Measurements from ENCODE around the gene DBN1. TPM values are rescaled to one million over a fixed set of nuclear protein-coding genes. Genes with fewer than 3 reads are reported as not detected.
A peak's percentile ranks its signal among the peaks of the same experiment; 100 is the strongest.

DBN1 gene
- total RNA-seq, 1 donor from 2014 or later = 13.1 TPM

- H3K27ac Mint-ChIP-seq = no peak overlapping the region
- intact Hi-C loops (cut with micrococcal nuclease) = loop anchor here (5.0 kb wide), 2 partner anchors 132 to 328 kb away; partner anchors contain the start of genes NSD1 and TMED9
- no peaks in the 10 kb centered on the region for H3K27me3 Mint-ChIP-seq (ENCODE audit: insufficient read depth)
- peaks cover 31% of the 10 kb centered on the region for H3K4me1 Mint-ChIP-seq (ENCODE audit: low read depth)
- peaks cover 2% of the 10 kb centered on the region for H3K36me3 Mint-ChIP-seq (ENCODE audit: low read depth)
- DNase-seq (ENCODE audit: low spot score) = no peak
- H3K9me3 Mint-ChIP-seq = no peaks in the 10 kb centered on the region
- H3K4me3 Mint-ChIP-seq = no peak overlapping the region
These were observed 13.4 kb downstream of the DBN1 start for GRCh38 chr5:177459819-177460628.

- no peak for DNase-seq (ENCODE audit: low spot score)
These were observed 14.1 kb downstream of the DBN1 start for GRCh38 chr5:177459357-177459756.

GRCh38 chr5:177458912-177459350 is 14.5 kb downstream of the DBN1 start:
- peaks cover 31% of the 10 kb centered on the region for H3K4me1 Mint-ChIP-seq (ENCODE audit: low read depth)
- intact Hi-C loops (cut with micrococcal nuclease) = loop anchor here (5.0 kb wide), 2 partner anchors 133 to 327 kb away; partner anchors contain the start of genes NSD1 and TMED9

More at GRCh38 chr5:177459357-177459756, 14.1 kb downstream of the DBN1 start:
- H3K36me3 Mint-ChIP-seq (ENCODE audit: low read depth) = peaks cover 2% of the 10 kb centered on the region
- intact Hi-C loops (cut with micrococcal nuclease) = loop anchor here (5.0 kb wide), 2 partner anchors 133 to 327 kb away; partner anchors contain the start of genes NSD1 and TMED9
- no peak overlapping the region for H3K4me3 Mint-ChIP-seq
- no peaks in the 10 kb centered on the region for H3K27me3 Mint-ChIP-seq (ENCODE audit: insufficient read depth)
- H3K4me1 Mint-ChIP-seq (ENCODE audit: low read depth) = peaks cover 31% of the 10 kb centered on the region
- H3K27ac Mint-ChIP-seq = no peak overlapping the region
- no peaks in the 10 kb centered on the region for H3K9me3 Mint-ChIP-seq

GRCh38 chr5:177457852-177458681 is 15.4 kb downstream of the DBN1 start:
- Mint-ChIP-seq H3K27ac (no peak overlapping the region), H3K36me3 (ENCODE audit: low read depth) (peaks cover 4% of the 10 kb centered on the region), H3K27me3 (ENCODE audit: insufficient read depth) (peaks cover 8% of the 10 kb centered on the region), H3K9me3 (no peaks in the 10 kb centered on the region), H3K4me3 (no peak overlapping the region), H3K4me1 (ENCODE audit: low read depth) (peaks cover 31% of the 10 kb centered on the region)
- intact Hi-C loops (cut with micrococcal nuclease) = loop anchor here (5.0 kb wide), 2 partner anchors 134 to 326 kb away; partner anchors contain the start of genes NSD1 and TMED9
- DNase-seq (ENCODE audit: low spot score) = no peak

More at GRCh38 chr5:177458912-177459350, 14.5 kb downstream of the DBN1 start:
- Mint-ChIP-seq H3K27ac (no peak overlapping the region), H3K27me3 (ENCODE audit: insufficient read depth) (no peaks in the 10 kb centered on the region), H3K36me3 (ENCODE audit: low read depth) (peaks cover 2% of the 10 kb centered on the region), H3K4me3 (no peak overlapping the region), H3K9me3 (no peaks in the 10 kb centered on the region)
- no peak for DNase-seq (ENCODE audit: low spot score)

GRCh38 chr5:177456976-177457851 is 16.2 kb downstream of the DBN1 start:
- DNase-seq (ENCODE audit: low spot score) = peak; percentile 53
- intact Hi-C loops (cut with micrococcal nuclease) = loop anchor here (1.0 to 5.0 kb wide), 5 partner anchors 15 to 325 kb away; partner anchors contain the start of genes NSD1, PDLIM7 and TMED9
- Mint-ChIP-seq H3K27me3 (ENCODE audit: insufficient read depth) (peaks cover 13% of the 10 kb centered on the region), H3K9me3 (no peaks in the 10 kb centered on the region), H3K36me3 (ENCODE audit: low read depth) (peaks cover 4% of the 10 kb centered on the region), H3K27ac (no peak overlapping the region), H3K4me3 (peak overlapping the region; percentile 61), H3K4me1 (ENCODE audit: low read depth) (peaks cover 22% of the 10 kb centered on the region)

- Mint-ChIP-seq H3K9me3 (no peaks in the 10 kb centered on the region), H3K36me3 (ENCODE audit: low read depth) (peaks cover 4% of the 10 kb centered on the region), H3K27me3 (ENCODE audit: insufficient read depth) (peaks cover 18% of the 10 kb centered on the region), H3K27ac (no peak overlapping the region), H3K4me3 (peak overlapping the region; percentile 84), H3K4me1 (ENCODE audit: low read depth) (peaks cover 16% of the 10 kb centered on the region)
- intact Hi-C loops (cut with micrococcal nuclease) = loop anchor here (1.0 to 5.0 kb wide), 5 partner anchors 16 to 324 kb away; partner anchors contain the start of genes NSD1, PDLIM7 and TMED9
- DNase-seq (ENCODE audit: low spot score) = no peak
These were observed 16.9 kb downstream of the DBN1 start for GRCh38 chr5:177456591-177456964.

- Mint-ChIP-seq H3K27ac (peak overlapping the region; percentile 81), H3K36me3 (ENCODE audit: low read depth) (peaks cover 4% of the 10 kb centered on the region), H3K9me3 (no peaks in the 10 kb centered on the region), H3K27me3 (ENCODE audit: insufficient read depth) (peaks cover 18% of the 10 kb centered on the region), H3K4me3 (peak overlapping the region; percentile 84), H3K4me1 (ENCODE audit: low read depth) (peaks cover 11% of the 10 kb centered on the region)
- DNase-seq (ENCODE audit: low spot score) = peak; percentile 83
- intact Hi-C loops (cut with micrococcal nuclease) = loop anchor here (1.0 to 5.0 kb wide), 6 partner anchors 16 to 324 kb away; partner anchors contain the start of genes NSD1, PDLIM7 and TMED9
These were observed 17.5 kb downstream of the DBN1 start for GRCh38 chr5:177455661-177456590.

GRCh38 chr5:177455036-177455660 is 18.3 kb downstream of the DBN1 start:
- intact Hi-C loops (cut with micrococcal nuclease) = loop anchor here (2.0 to 5.0 kb wide), 3 partner anchors 136 to 323 kb away; partner anchors contain the start of genes NSD1 and TMED9
- Mint-ChIP-seq H3K9me3 (no peaks in the 10 kb centered on the region), H3K36me3 (ENCODE audit: low read depth) (peaks cover 4% of the 10 kb centered on the region), H3K4me1 (ENCODE audit: low read depth) (peaks cover 11% of the 10 kb centered on the region), H3K4me3 (peak overlapping the region; percentile 53), H3K27ac (peak overlapping the region; percentile 40), H3K27me3 (ENCODE audit: insufficient read depth) (peaks cover 18% of the 10 kb centered on the region)
- peak; percentile 88 for DNase-seq (ENCODE audit: low spot score)

GRCh38 chr5:177454397-177455035 is 18.9 kb downstream of the DBN1 start:
- peak overlapping the region; percentile 40 for H3K27ac Mint-ChIP-seq
- H3K27me3 Mint-ChIP-seq (ENCODE audit: insufficient read depth) = peaks cover 18% of the 10 kb centered on the region

GRCh38 chr5:177453852-177454396 is 19.5 kb downstream of the DBN1 start:
- no peak for DNase-seq (ENCODE audit: low spot score)
- intact Hi-C loops (cut with micrococcal nuclease) = loop anchor here (1.0 to 2.0 kb wide), 5 partner anchors 8 to 135 kb away; partner anchors contain the start of gene PRR7
- peak overlapping the region; percentile 77 for H3K4me3 Mint-ChIP-seq
- H3K9me3 Mint-ChIP-seq = no peaks in the 10 kb centered on the region
- peak overlapping the region; percentile 79 for H3K27ac Mint-ChIP-seq
- H3K4me1 Mint-ChIP-seq (ENCODE audit: low read depth) = peaks cover 11% of the 10 kb centered on the region
- peaks cover 4% of the 10 kb centered on the region for H3K36me3 Mint-ChIP-seq (ENCODE audit: low read depth)
- H3K27me3 Mint-ChIP-seq (ENCODE audit: insufficient read depth) = peaks cover 18% of the 10 kb centered on the region

More at GRCh38 chr5:177454397-177455035, 18.9 kb downstream of the DBN1 start:
- peak; percentile 89 for DNase-seq (ENCODE audit: low spot score)
- H3K4me3 Mint-ChIP-seq = no peak overlapping the region
- H3K4me1 Mint-ChIP-seq (ENCODE audit: low read depth) = peaks cover 11% of the 10 kb centered on the region
- intact Hi-C loops (cut with micrococcal nuclease) = loop anchor here (1.0 to 5.0 kb wide), 7 partner anchors 8 to 322 kb away; partner anchors contain the start of genes NSD1, PRR7 and TMED9
- peaks cover 4% of the 10 kb centered on the region for H3K36me3 Mint-ChIP-seq (ENCODE audit: low read depth)
- H3K9me3 Mint-ChIP-seq = no peaks in the 10 kb centered on the region

Data from activated T-helper 1 cell treated with anti-CD3 and anti-CD28 coated beads, Interleukin-12 subunit alpha, Interleukin-12 subunit beta, Interleukin-2, Interleukin-4 antibody, amounts not matched to agents 30 ng/mL and 10 ng/mL and 1 ng/mL, durations not matched to agents 14 hours and 24 hours and 36 hours (primary cell).